H1 (cell line): ENCODE data around the gene S1PR3. TPM values are rescaled to one million over a fixed set of nuclear protein-coding genes. Genes with fewer than 3 reads are reported as not detected.

Experiments used
- CTCF ChIA-PET: fragments of 300-600 bp; sonication (Branson Sonifier 250); formaldehyde crosslinking; loops from one replicate; lab custom pipeline; 2021; ENCODE audit not compliant: partially characterized antibody; lab: Charles Lee
- POLR2A ChIA-PET: fragments of 300-600 bp; sonication (Branson Sonifier 250); formaldehyde crosslinking; loops from one replicate; lab custom pipeline; 2021; ENCODE audit warnings: inconsistent platforms; ENCODE audit not compliant: partially characterized antibody; lab: Charles Lee
- DNase-seq, 2 experiments: peaks; one replicate each; pipeline versions ENCODE4 v3.0.0 to v3.0.0-alpha.2; 2010 to 2022; ENCODE audit warnings: low spot score in 2 of 2, low read depth in 1 of 2, mixed read lengths in 1 of 2
- FAIRE-seq: peaks from 2 replicates; lab custom pipeline; 2011; peaks lifted over from hg19 to GRCh38; lab: Jason Lieb, UNC
- H2AFZ ChIP-seq: 2 replicates; pipeline ENCODE4 v1.8.1; 2012; ENCODE audit warnings: low read length, inconsistent platforms
- H2AK5ac ChIP-seq: 2 replicates; pipeline ENCODE4 v1.6.1; 2013; ENCODE audit warnings: low read depth, low read length
- H2BK120ac ChIP-seq: replicated peaks from 2 replicates; pipeline ENCODE3; 2013; ENCODE audit warnings: low read depth, low read length, inconsistent platforms
- H2BK12ac ChIP-seq: 2 replicates; pipeline ENCODE4 v1.6.1; 2013; ENCODE audit warnings: low read depth, low read length
- H2BK15ac ChIP-seq: 2 replicates; pipeline ENCODE4 v1.6.1; 2013; ENCODE audit warnings: low read length
- H2BK20ac ChIP-seq: 2 replicates; pipeline ENCODE4 v1.6.1; 2013; ENCODE audit warnings: low read length
- H2BK5ac ChIP-seq: 2 replicates; pipeline ENCODE4 v1.6.1; 2013; ENCODE audit warnings: low read depth, low read length
- H3K14ac ChIP-seq: 2 replicates; pipeline ENCODE4 v1.6.1; 2013; ENCODE audit warnings: inconsistent platforms; ENCODE audit not compliant: insufficient read length
- H3K18ac ChIP-seq: 2 replicates; pipeline ENCODE4 v1.6.1; 2013; ENCODE audit warnings: low read length; ENCODE audit errors: extremely low read depth
- H3K23ac ChIP-seq: 2 replicates; pipeline ENCODE4 v1.6.1; 2013; ENCODE audit warnings: inconsistent platforms; ENCODE audit not compliant: insufficient read length
- H3K23me2 ChIP-seq: 2 replicates; pipeline ENCODE4 v1.6.1; 2013; ENCODE audit warnings: low read depth, low read length
- H3K27ac ChIP-seq: 2 replicates; pipeline ENCODE4 v1.6.1; 2011; ENCODE audit warnings: low read depth, low read length, inconsistent platforms
- H3K27me3 ChIP-seq, 4 experiments: replicated peaks in 1 of 4; 1 replicate in 1 of 4; 2 replicates in 3 of 4; pipeline versions ENCODE4 v1.6.1 to v1.8.1; 2011 to 2013; ENCODE audit warnings: low read length in 3 of 4, mild to moderate bottlenecking in 3 of 4, inconsistent platforms in 2 of 4, mixed read lengths in 2 of 4, moderate library complexity in 1 of 4; ENCODE audit not compliant: control insufficient read depth in 3 of 4, insufficient read depth in 3 of 4; ENCODE audit errors: extremely low read depth in 1 of 4
- H3K36me3 ChIP-seq, 4 experiments: 2 replicates each; pipeline versions ENCODE4 v1.6.1 to v1.8.1; 2011 to 2013; ENCODE audit warnings: mild to moderate bottlenecking in 4 of 4, low read length in 3 of 4, moderate library complexity in 2 of 4, control low read depth in 1 of 4, inconsistent platforms in 1 of 4; ENCODE audit not compliant: insufficient read depth in 4 of 4, control insufficient read depth in 2 of 4
- H3K4ac ChIP-seq: replicated peaks from 2 replicates; pipeline ENCODE3; 2013; ENCODE audit warnings: low read length, low read depth, mixed read lengths, inconsistent platforms; ENCODE audit not compliant: insufficient read length
- H3K4me1 ChIP-seq, 4 experiments: replicated peaks in 1 of 4; 1 replicate in 1 of 4; 2 replicates in 3 of 4; pipeline versions ENCODE4 v1.6.1 to v1.8.1; 2011 to 2013; ENCODE audit warnings: low read length in 3 of 4, inconsistent platforms in 2 of 4, mixed read lengths in 1 of 4; ENCODE audit not compliant: insufficient read depth in 4 of 4, control insufficient read depth in 3 of 4
- H3K4me2 ChIP-seq, 2 experiments: 2 replicates each; pipeline versions ENCODE4 v1.6.1 to v1.8.1; 2011 to 2013; ENCODE audit warnings: low read depth in 2 of 2, low read length in 2 of 2, control low read depth in 1 of 2, inconsistent platforms in 1 of 2, mild to moderate bottlenecking in 1 of 2; ENCODE audit not compliant: insufficient read depth in 1 of 2
- H3K4me3 ChIP-seq, 4 experiments: fragments of 200-600, 300-600 bp in 1 of 4; sonication (generic), shearing (Covaris generic), sonication (Bioruptor Twin) in 1 of 4; 2 replicates each; pipeline versions ENCODE4 v1.5.1 to v1.8.1; 2011 to 2016; ENCODE audit warnings: low read length in 4 of 4, low read depth in 3 of 4, control low read depth in 2 of 4, inconsistent platforms in 2 of 4, mild to moderate bottlenecking in 2 of 4, mixed read lengths in 1 of 4, moderate library complexity in 1 of 4; ENCODE audit not compliant: insufficient read depth in 2 of 4; ENCODE audit errors: extremely low read depth in 1 of 4
- H3K56ac ChIP-seq: replicated peaks from 2 replicates; pipeline ENCODE3; 2013; ENCODE audit warnings: low read depth, mild to moderate bottlenecking, mixed read lengths, low read length, inconsistent platforms; ENCODE audit not compliant: insufficient read length
- H3K79me1 ChIP-seq: 2 replicates; pipeline ENCODE4 v1.6.1; 2013; ENCODE audit warnings: low read depth, low read length, control low read depth
- H3K79me2 ChIP-seq, 2 experiments: 2 replicates each; pipeline versions ENCODE4 v1.6.1 to v1.8.1; 2012 to 2013; ENCODE audit warnings: low read length in 2 of 2, mild to moderate bottlenecking in 2 of 2, inconsistent platforms in 1 of 2; ENCODE audit not compliant: insufficient read depth in 2 of 2, control insufficient read depth in 1 of 2
- H3K9ac ChIP-seq, 4 experiments: replicated peaks in 1 of 4; 1 replicate in 1 of 4; 2 replicates in 3 of 4; pipeline versions ENCODE4 v1.6.1 to v1.8.1; 2011 to 2013; ENCODE audit warnings: low read depth in 3 of 4, low read length in 3 of 4, control low read depth in 2 of 4, mild to moderate bottlenecking in 2 of 4, moderate library complexity in 2 of 4, inconsistent platforms in 1 of 4; ENCODE audit errors: extremely low read depth in 1 of 4
- H3K9me3 ChIP-seq, 2 experiments: 2 replicates each; pipeline versions ENCODE4 v1.6.1 to v1.8.1; 2012 to 2013; ENCODE audit warnings: mild to moderate bottlenecking in 2 of 2, moderate library complexity in 2 of 2, control low read depth in 1 of 2, inconsistent platforms in 1 of 2, low read depth in 1 of 2, low read length in 1 of 2, mixed read lengths in 1 of 2; ENCODE audit not compliant: insufficient read depth in 2 of 2
- H4K20me1 ChIP-seq, 2 experiments: replicated peaks in 1 of 2; 2 replicates each; pipeline versions ENCODE3 to v1.8.1; 2011 to 2013; ENCODE audit warnings: inconsistent platforms in 2 of 2, low read length in 2 of 2, mild to moderate bottlenecking in 1 of 2; ENCODE audit not compliant: insufficient read depth in 2 of 2, control insufficient read depth in 1 of 2
- H4K5ac ChIP-seq: 2 replicates; pipeline ENCODE4 v1.6.1; 2013; ENCODE audit warnings: low read length, low read depth, mixed read lengths, inconsistent platforms; ENCODE audit not compliant: insufficient read length
- H4K8ac ChIP-seq: 2 replicates; pipeline ENCODE4 v1.8.0; 2013; ENCODE audit warnings: mild to moderate bottlenecking, moderate library complexity, low read length, inconsistent platforms; ENCODE audit not compliant: insufficient read depth; ENCODE audit errors: extremely low read depth
- H4K91ac ChIP-seq: replicated peaks from 2 replicates; pipeline ENCODE3; 2013; ENCODE audit warnings: low read length, mixed read lengths, inconsistent platforms; ENCODE audit not compliant: insufficient read length
- BCL11A ChIP-seq, 2 experiments: IDR thresholded peaks; one replicate each; pipeline ENCODE4 v1.6.1; 2011; ENCODE audit warnings: low read depth in 2 of 2, low read length in 2 of 2, mild to moderate bottlenecking in 2 of 2
- CHD2 ChIP-seq: IDR thresholded peaks from 2 replicates; pipeline ENCODE4 v1.6.1; 2012; ENCODE audit warnings: low read length, improper control_type of control experiment
- EZH2 ChIP-seq: fragments of 200-600 bp; sonication (generic); IDR thresholded peaks from 2 replicates; pipeline ENCODE4 v1.7.1; 2012; ENCODE audit warnings: low read depth, mild to moderate bottlenecking, moderate library complexity, low read length, inconsistent platforms; ENCODE audit not compliant: severe bottlenecking
- HDAC6 ChIP-seq: IDR thresholded peaks from one replicate; pipeline ENCODE4 v1.7.1; 2012; ENCODE audit warnings: low read depth, mild to moderate bottlenecking, inconsistent platforms, low read length, moderate library complexity
- JUN ChIP-seq: IDR thresholded peaks from 2 replicates; pipeline ENCODE4 v1.6.1; 2011; ENCODE audit warnings: low read depth, mild to moderate bottlenecking, improper control_type of control experiment, low read length
- RFX5 ChIP-seq: IDR thresholded peaks from 2 replicates; pipeline ENCODE4 v1.6.1; 2011; ENCODE audit warnings: low read depth, low read length, improper control_type of control experiment, borderline replicate concordance
- SAP30 ChIP-seq: fragments of 300-600 bp; sonication (generic); IDR thresholded peaks from 2 replicates; pipeline ENCODE4 v1.7.1; 2012; ENCODE audit warnings: low read length, moderate library complexity, mild to moderate bottlenecking, inconsistent platforms; ENCODE audit not compliant: insufficient read depth, insufficient replicate concordance
- SP2 ChIP-seq: IDR thresholded peaks from 2 replicates; pipeline ENCODE4 v1.6.1; 2012; ENCODE audit warnings: mild to moderate bottlenecking, low read length, inconsistent platforms
- TAF7 ChIP-seq: optimal IDR thresholded peaks from 2 replicates; pipeline ENCODE3; 2011; ENCODE audit warnings: low read depth, mild to moderate bottlenecking, inconsistent platforms, low read length, moderate library complexity, borderline replicate concordance
- TBP ChIP-seq: IDR thresholded peaks from 2 replicates; pipeline ENCODE4 v1.6.1; 2011; ENCODE audit warnings: low read depth, low read length, improper control_type of control experiment
- YY1 ChIP-seq: IDR thresholded peaks from 2 replicates; pipeline ENCODE4 v1.6.1; 2011; ENCODE audit warnings: low read depth, mild to moderate bottlenecking, low read length
- WGBS, 2 experiments: shearing (Covaris generic) in 1 of 2; methylation state at CpG; one replicate each; pipeline versions ENCODE4 v1.1.6 to v1.1.7; 2013 to 2015; ENCODE audit warnings: low lambda C conversion rate in 2 of 2, mixed read lengths in 2 of 2, inconsistent platforms in 1 of 2, low coverage in 1 of 2, missing lambda C conversion rate in 1 of 2; ENCODE audit not compliant: insufficient replicate concordance in 2 of 2, insufficient coverage in 1 of 2, insufficient read length in 1 of 2; ENCODE audit errors: extremely low coverage in 1 of 2, missing lambda C conversion rate in 1 of 2; 5-methylcytosine and 5-hydroxymethylcytosine counted together
- polyA plus RNA-seq, 7 experiments: library from polyadenylated mRNA; depleted of rRNA in 3 of 7; stranded (reverse) in 5 of 7; unstranded in 2 of 7; fragments of >200 nt in 5 of 7; fragments of 200-250 nt in 2 of 7; gene quantifications; 1 replicate in 5 of 7; 2 replicates in 1 of 7; 4 replicates in 1 of 7; pipeline versions ENCODE4 v1.2.1 to v1.2.3, GENCODE V29; 2011 to 2013; ENCODE audit warnings: missing spikeins in 2 of 7, mixed read lengths in 2 of 7
- total RNA-seq: library from RNA; stranded (reverse); fragmentation: NEBNext Ultra II Directional; extraction: Animal tissue kit (Norgen Biotek cat#: 25700); gene quantifications from 2 replicates; pipeline ENCODE4 v1.2.1, GENCODE V29; 2021
- TF ChIP-seq, protein P1 (sequence below), 3 experiments: IDR thresholded peaks; 1 replicate in 2 of 3; 2 replicates in 1 of 3; pipeline versions ENCODE4 v1.5.1 to v1.6.1; 2011; ENCODE audit warnings: low read length in 3 of 3, mild to moderate bottlenecking in 3 of 3, inconsistent platforms in 2 of 3, low read depth in 1 of 3, moderate library complexity in 1 of 3; ENCODE audit not compliant: insufficient read depth in 1 of 3; ENCODE audit errors: control extremely low read depth in 1 of 3

S1PR3 gene
- total and polyA plus RNA-seq, 2 of the 8 experiments (the other 6 are each of a cell fraction or from before 2014, with no cell fraction given): 3.7 to 6.4 TPM

DNA sequence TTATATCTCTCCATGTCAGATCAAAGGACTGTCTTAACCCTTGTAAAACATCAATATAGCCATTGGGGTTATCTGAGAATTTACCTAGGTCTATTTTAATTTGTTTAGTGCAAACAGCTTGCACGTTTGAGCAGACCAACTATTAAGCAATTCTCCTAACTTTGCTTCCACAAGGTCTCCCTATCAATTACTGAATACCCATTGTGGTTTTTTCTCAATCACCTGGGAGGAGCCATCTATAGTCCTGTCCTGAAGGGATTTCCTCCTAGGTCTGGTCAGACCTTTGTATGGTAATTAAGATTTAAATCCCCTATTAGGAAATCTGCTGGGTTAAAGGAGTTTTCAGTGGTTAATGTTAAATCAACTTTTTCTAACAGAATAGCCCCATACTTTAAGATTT is 48.9 kb upstream of the S1PR3 start:
- no peak for DNase-seq
- POLR2A ChIA-PET: no interaction called here
- no peaks in the 10 kb centered on the region for H3K79me1 ChIP-seq
- no peak overlapping the region for H3K4me2 ChIP-seq
- no peak overlapping the region for H2BK12ac ChIP-seq
- H3K4me3 ChIP-seq: no peak overlapping the region
- H4K91ac ChIP-seq: no peak overlapping the region
- CTCF ChIA-PET: no interaction called here
- H2AK5ac ChIP-seq: no peak overlapping the region
- H3K4me1 ChIP-seq: no peaks in the 10 kb centered on the region
- no peak overlapping the region for H3K18ac ChIP-seq
- H2BK15ac ChIP-seq: no peak overlapping the region
- H3K56ac ChIP-seq: no peak overlapping the region
- H4K8ac ChIP-seq: no peak overlapping the region
- no peak overlapping the region for H4K5ac ChIP-seq
- H3K14ac ChIP-seq: no peak overlapping the region
- no peak overlapping the region for H3K23ac ChIP-seq
- H3K23me2 ChIP-seq: no peaks in the 10 kb centered on the region; the same call in 1 of the 2 replicates
- H3K9me3 ChIP-seq: no peaks in the 10 kb centered on the region
- H3K36me3 ChIP-seq: no peaks in the 10 kb centered on the region
- H2AFZ ChIP-seq: no peak overlapping the region
- H2BK5ac ChIP-seq: no peak overlapping the region
- WGBS, 2 experiments: 76% methylated on average over 1 of the region's 1 CpG; no CpG with 5 or more reads in 1 of the 2 experiments
- no peaks in the 10 kb centered on the region for H3K27me3 ChIP-seq
- H2BK20ac ChIP-seq: no peak overlapping the region
- no peak for FAIRE-seq
- H3K79me2 ChIP-seq: no peaks in the 10 kb centered on the region
- H3K4ac ChIP-seq: no peak overlapping the region
- H4K20me1 ChIP-seq: no peaks in the 10 kb centered on the region
- H2BK120ac ChIP-seq: no peak overlapping the region
- no peak overlapping the region for H3K9ac ChIP-seq
- H3K27ac ChIP-seq: no peak overlapping the region
- TF ChIP-seq CHD2 (no peak), EZH2 (no peak), BCL11A (IDR thresholded peaks at IDR 0.05; ENCODE audit: low read depth in 2 of 2, low read length in 2 of 2) (no peak), SP2 (no peak), YY1 (no peak), TBP (no peak), TAF7 (no peak), SAP30 (no peak), RFX5 (no peak), JUN (no peak), HDAC6 (no peak)
- TF ChIP-seq, protein P1, sequence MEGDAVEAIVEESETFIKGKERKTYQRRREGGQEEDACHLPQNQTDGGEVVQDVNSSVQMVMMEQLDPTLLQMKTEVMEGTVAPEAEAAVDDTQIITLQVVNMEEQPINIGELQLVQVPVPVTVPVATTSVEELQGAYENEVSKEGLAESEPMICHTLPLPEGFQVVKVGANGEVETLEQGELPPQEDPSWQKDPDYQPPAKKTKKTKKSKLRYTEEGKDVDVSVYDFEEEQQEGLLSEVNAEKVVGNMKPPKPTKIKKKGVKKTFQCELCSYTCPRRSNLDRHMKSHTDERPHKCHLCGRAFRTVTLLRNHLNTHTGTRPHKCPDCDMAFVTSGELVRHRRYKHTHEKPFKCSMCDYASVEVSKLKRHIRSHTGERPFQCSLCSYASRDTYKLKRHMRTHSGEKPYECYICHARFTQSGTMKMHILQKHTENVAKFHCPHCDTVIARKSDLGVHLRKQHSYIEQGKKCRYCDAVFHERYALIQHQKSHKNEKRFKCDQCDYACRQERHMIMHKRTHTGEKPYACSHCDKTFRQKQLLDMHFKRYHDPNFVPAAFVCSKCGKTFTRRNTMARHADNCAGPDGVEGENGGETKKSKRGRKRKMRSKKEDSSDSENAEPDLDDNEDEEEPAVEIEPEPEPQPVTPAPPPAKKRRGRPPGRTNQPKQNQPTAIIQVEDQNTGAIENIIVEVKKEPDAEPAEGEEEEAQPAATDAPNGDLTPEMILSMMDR (IDR thresholded peaks at IDR 0.05; ENCODE audit: control extremely low read depth in 1 of 3, insufficient read depth in 1 of 3, low read depth in 1 of 3, low read length in 3 of 3): no peak
